ENCODE measurements around the gene ARL2. TPM values are rescaled to one million over a fixed set of nuclear protein-coding genes. Genes with fewer than 3 reads are reported as not detected.

Gene ARL2
- total RNA-seq, 1 experiment from 2014 or later, result 203 TPM

DNA sequence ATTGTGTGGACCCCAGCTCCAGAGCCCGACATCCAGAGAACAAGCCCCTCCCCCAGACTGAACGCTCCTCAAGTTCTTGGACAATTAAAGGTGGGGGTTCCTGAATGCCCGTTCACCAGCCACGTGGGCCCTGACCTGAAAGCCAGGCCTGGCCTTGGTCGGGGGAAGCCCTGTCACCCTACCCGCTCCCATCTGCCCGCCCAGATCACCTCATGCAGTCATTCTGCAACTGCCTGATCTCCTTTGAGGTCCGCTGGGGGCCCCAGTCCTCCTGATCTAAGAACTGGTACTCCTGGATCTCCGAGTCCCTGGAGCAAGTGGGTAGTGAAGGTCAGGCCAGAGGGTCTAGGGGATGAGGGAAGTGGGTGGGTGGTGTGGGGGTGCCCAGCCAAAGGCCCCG is 53.5 kb downstream of the ARL2 start:
- Histone ChIP-seq H3K4ac (ENCODE audit: low read depth, low read length) (no peak overlapping the region), H3K4me2 (ENCODE audit: insufficient read depth, insufficient read length, low read length) (no peak overlapping the region), H3K23ac (ENCODE audit: insufficient read length, low read depth, low read length) (no peak overlapping the region), H2BK120ac (ENCODE audit: low read depth, low read length, poor library complexity, severe bottlenecking) (no peak overlapping the region), H2BK20ac (ENCODE audit: low read depth, low read length, poor library complexity, severe bottlenecking) (no peak overlapping the region), H3K27ac (ENCODE audit: insufficient read length, low read depth, low read length) (no peak overlapping the region), H3T11ph (ENCODE audit: low read length) (no peak overlapping the region), H3K18ac (ENCODE audit: insufficient read length, low read depth, low read length) (no peak overlapping the region), H3K79me1 (ENCODE audit: insufficient read depth, low read depth, low read length, poor library complexity, severe bottlenecking) (no peaks in the 10 kb centered on the region), H3K9ac (ENCODE audit: extremely low read depth, insufficient read length, low read length) (no peak overlapping the region), H4K20me1 (ENCODE audit: control insufficient read depth, insufficient read depth, insufficient read length) (no peaks in the 10 kb centered on the region), H2BK12ac (ENCODE audit: insufficient read length, low read depth, low read length) (no peak overlapping the region), H2AFZ (ENCODE audit: low read length) (no peak overlapping the region), H2BK15ac (ENCODE audit: low read depth, low read length) (no peak overlapping the region), H3K56ac (ENCODE audit: insufficient read length, low read depth, low read length) (no peak overlapping the region), H3K14ac (ENCODE audit: insufficient read depth, low read length) (no peak overlapping the region), H3K23me2 (ENCODE audit: insufficient read length, low read depth, low read length, poor library complexity, severe bottlenecking) (no peaks in the 10 kb centered on the region), H3K9me3 (ENCODE audit: control insufficient read depth, low read depth, low read length) (no peaks in the 10 kb centered on the region), H4K8ac (replicated peaks; ENCODE audit: insufficient read length, low read depth, low read length) (no peak overlapping the region), H4K91ac (ENCODE audit: insufficient read length, low read depth, low read length) (peak overlapping the region; percentile 67), H3K4me1 (ENCODE audit: insufficient read depth, low read length) (peaks cover 6% of the 10 kb centered on the region; the same call in 1 of the 2 replicates), H3K79me2 (ENCODE audit: insufficient read depth, low read length) (no peaks in the 10 kb centered on the region), H2AK5ac (ENCODE audit: insufficient read length, low read length) (no peak overlapping the region), H2BK5ac (ENCODE audit: insufficient read length, low read length) (no peak overlapping the region), H4K5ac (ENCODE audit: insufficient read length, low read depth, low read length) (no peak overlapping the region), H3K27me3 (ENCODE audit: insufficient read depth, low read length) (no peaks in the 10 kb centered on the region)
- no peaks in the 10 kb centered on the region for H3K36me3 Mint-ChIP-seq (ENCODE audit: insufficient read depth in 1 of 3, low read depth in 3 of 3)
- TF ChIP-seq, protein P1, sequence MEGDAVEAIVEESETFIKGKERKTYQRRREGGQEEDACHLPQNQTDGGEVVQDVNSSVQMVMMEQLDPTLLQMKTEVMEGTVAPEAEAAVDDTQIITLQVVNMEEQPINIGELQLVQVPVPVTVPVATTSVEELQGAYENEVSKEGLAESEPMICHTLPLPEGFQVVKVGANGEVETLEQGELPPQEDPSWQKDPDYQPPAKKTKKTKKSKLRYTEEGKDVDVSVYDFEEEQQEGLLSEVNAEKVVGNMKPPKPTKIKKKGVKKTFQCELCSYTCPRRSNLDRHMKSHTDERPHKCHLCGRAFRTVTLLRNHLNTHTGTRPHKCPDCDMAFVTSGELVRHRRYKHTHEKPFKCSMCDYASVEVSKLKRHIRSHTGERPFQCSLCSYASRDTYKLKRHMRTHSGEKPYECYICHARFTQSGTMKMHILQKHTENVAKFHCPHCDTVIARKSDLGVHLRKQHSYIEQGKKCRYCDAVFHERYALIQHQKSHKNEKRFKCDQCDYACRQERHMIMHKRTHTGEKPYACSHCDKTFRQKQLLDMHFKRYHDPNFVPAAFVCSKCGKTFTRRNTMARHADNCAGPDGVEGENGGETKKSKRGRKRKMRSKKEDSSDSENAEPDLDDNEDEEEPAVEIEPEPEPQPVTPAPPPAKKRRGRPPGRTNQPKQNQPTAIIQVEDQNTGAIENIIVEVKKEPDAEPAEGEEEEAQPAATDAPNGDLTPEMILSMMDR (conservative IDR thresholded peaks at IDR 0.05), result no peak
- H3K9me3 Mint-ChIP-seq, result no peaks in the 10 kb centered on the region
- no peaks in the 10 kb centered on the region for H3K27me3 Mint-ChIP-seq (ENCODE audit: low read depth)
- no CpG with 5 or more reads among the region's 10 CpGs for WGBS (ENCODE audit: extremely low coverage, insufficient read length, low lambda C conversion rate)
- H3K4me3 Mint-ChIP-seq, result peak overlapping the region in 1 of 2 experiments; percentile 63; a peak in 2 of 5 replicates
- DNase-seq, result no peak
- peaks cover 21 to 31% of the 10 kb centered on the region in 2 experiments for H3K4me1 Mint-ChIP-seq
- H3K27ac Mint-ChIP-seq, result peak overlapping the region; percentile 92 to 97 (median 95)
